ENCODE results near the gene ERBB4.
"Not testable (repeated sequence)": the region's sequence is repeated elsewhere in the genome, so short reads cannot be mapped to it uniquely, and the experiment has no call there.

The ERBB4 gene

GRCh38 chr2:211737282-211737681, 801.3 kb downstream of the ERBB4 start:
- DNase-seq (ENCODE audit: low read depth in 2 of 2), result no peak

DNA sequence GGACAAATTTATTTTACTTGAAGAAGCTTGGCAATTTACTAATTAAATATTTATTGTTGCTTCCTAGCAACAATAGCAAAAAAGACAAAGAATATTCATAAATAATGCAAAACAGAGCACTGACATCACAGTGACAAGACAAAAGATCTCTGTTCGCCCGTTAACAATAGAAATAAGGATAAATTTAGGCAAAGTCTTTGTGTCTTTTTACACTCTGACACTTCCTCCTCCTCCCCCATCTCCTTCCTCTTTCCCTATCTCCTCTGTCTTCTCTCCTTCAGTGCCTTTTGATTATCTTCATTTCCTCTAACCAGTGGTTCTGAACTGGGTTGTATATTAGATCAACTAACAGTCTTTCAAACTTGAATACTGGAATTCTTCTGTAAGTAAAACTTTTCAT, 808.4 kb downstream of the ERBB4 start:
- no peak for DNase-seq (ENCODE audit: low read depth in 2 of 2)

GRCh38 chr2:211729433-211729832, 809.2 kb downstream of the ERBB4 start:
- DNase-seq (ENCODE audit: low read depth in 2 of 2), result no peak

DNA sequence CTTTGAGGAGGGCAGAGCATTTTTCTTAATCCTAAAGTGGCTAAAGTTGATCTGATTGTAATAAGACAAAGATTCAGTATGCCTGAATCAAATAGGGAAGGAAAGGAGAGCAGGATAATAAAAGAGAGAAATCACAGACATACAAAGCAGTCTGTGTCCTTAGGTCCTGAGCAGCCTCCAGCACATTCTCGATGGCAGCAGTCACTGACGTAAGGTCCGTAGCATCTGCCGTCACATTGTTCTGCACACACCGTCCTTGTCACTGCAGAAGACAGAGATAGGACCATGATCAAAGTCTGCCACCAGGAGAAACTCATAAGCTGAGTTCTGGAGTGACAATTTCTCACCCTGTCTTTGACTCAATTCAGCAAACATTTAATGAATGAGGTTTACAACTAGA, 813.7 kb downstream of the ERBB4 start:
- no peak for DNase-seq (ENCODE audit: low read depth in 2 of 2)

DNA sequence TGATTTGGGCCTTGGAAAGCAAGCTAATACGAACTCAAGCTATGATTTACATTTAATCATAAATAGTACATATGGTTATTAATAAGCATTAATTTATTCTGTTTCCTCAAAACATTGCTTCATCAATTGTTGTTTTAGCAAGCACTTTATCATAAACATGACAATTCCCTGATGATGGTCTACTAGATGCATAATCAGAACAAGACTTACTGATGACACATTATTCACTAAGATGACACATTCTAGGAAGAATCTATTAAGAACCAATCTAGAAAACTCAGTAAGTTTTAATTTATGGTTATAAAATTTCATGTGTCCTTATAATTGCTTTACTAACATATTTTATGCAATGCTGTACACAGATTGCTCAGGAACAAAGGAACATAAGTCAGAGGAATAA, 815.2 kb downstream of the ERBB4 start:
- DNase-seq (ENCODE audit: low read depth in 2 of 2), result no peak

GRCh38 chr2:211722928-211723327, 815.7 kb downstream of the ERBB4 start:
- no peak for DNase-seq (ENCODE audit: low read depth in 2 of 2)

DNA sequence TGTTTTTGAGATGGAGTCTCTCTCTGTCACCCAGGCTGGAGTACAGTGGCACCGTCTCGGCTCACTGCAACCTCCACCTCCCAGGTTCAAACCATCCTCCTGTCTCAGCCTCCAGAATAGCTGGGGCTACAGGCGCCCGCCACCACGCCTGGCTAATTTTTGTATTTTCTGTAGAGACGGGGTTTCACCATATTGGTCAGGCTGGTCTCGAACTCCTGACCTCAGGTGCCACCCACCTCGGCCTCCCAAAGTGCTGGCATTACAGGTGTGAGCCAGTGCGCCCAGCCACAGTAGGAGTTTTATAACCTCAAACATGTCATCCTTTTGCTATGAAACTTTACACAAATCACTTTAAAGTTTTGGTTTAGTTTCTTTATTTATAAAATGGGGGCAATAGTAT, 816.7 kb downstream of the ERBB4 start:
- not testable (repeated sequence) for DNase-seq (ENCODE audit: low read depth in 2 of 2)

DNA sequence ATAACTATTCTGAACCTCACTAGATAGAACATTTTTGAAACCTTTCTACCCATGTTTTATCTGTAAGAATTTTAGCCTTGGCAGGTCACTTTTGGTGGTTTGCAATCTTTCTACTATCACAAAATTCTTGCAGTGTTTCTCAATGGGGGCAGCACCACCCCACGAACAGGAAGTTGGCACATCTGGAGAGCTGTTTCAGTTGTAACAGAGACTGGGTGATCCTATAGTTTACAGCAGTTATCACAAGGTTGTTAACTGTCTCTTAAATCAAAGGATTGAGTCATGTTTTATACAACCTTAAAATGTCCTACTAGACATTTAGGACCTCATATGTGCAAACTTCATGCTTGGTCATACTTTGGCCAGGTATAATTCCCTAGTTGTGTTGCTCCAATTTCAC, 829.2 kb downstream of the ERBB4 start:
- no peak for DNase-seq (ENCODE audit: low read depth in 2 of 2)

DNA sequence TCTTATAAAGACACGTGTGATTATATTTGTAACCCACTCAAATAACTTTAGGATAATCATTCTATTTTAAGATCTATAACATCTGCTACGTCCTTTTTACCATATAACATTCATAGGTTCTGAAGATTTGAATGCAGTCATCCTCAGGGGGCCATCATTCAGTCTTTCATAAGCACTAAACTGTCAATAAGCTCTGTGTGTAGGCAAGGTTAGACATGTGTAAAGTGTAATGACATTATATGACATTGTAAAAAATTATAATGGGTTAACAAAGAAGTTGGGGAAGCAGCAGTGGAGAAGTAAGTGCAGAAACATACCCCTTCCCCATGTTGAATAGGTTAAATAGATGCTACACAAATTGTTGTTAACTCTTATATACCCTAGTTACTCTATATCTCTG, 845.9 kb downstream of the ERBB4 start:
- no peak for DNase-seq (ENCODE audit: low read depth in 2 of 2)

DNA sequence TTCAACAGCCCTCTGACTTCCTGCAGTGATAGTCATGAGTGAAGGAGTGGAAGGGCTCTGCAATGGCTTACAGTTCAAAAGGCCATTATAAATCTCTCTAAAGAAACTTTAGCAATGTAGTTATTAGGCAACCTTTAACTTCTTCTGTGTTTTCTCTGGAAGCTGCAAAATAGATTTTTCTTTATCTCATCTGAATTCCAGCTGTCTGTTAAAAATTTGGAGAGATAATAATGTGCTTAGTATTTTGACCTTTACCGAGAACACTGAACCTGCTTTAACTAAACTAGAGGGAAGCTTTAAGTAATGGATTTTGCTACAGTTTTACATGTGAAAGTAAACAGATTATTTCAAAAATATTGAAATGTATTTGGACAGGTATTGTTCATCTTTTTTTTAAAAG, 847.9 kb downstream of the ERBB4 start:
- no peak for DNase-seq (ENCODE audit: low read depth in 2 of 2)

DNA sequence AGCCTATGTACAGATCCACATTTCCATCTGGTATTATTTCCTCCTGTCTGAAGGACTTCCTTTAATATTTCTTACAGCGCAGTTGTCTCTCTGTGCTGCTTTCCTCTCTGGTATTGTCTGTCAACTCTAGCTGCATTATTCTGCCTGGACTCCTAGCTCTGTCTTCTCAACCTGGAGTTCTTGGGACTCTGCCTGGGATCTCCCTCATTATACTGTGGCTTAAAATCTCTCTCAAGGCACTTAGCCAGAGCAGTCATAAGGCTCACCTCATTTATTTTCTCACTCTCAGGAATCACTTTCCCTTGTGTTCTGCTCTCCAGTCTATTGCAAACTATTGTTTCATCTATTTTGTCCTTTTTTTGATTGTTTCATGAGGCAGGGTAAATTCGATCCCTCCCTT, 850.4 kb downstream of the ERBB4 start:
- DNase-seq (ENCODE audit: low read depth in 2 of 2), result no peak

GRCh38 chr2:211674715-211675114, 863.9 kb downstream of the ERBB4 start:
- no peak for DNase-seq (ENCODE audit: low read depth in 2 of 2)

- no peak for DNase-seq (ENCODE audit: low read depth in 2 of 2)
These were observed 865.3 kb downstream of the ERBB4 start for GRCh38 chr2:211673133-211673905.

DNA sequence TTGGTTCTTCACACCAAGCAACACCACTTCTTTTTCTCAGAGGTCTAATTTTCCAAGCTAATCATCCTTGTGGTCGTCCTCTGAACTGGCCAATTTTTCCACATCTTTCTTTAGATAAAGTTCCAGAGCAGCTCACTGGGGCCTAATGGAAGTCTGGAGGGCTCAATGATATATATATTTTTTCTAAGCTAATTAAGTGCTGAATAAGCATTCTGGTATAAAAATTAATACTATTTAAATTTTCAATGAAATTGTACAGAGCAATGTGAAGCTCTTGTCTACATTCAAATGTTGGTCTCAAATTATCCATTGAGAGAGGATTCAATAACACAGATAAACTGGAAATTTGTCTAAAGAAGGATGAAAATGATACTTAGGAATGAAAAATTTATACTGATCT, 866.6 kb downstream of the ERBB4 start:
- DNase-seq (ENCODE audit: low read depth in 2 of 2), result no peak

DNA sequence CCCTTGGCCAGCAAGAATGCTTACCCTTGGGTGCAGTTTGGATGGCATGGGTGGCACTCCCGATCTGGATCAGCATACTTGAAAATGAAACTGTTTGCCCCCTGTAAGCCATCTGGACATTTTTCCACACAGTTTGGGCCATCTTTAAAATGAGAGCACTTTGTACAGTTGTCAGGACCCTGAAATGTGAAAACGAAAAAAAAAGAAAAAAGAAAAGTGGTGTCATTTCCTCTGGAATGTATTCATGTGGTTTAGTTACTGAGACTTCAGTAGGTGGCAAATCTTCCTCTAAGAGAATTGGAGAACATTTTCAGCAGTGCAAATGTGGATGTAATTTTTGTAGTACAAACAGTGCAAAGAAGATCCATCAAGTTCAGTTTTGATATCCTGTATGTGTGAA, 873.3 kb downstream of the ERBB4 start:
- DNase-seq (ENCODE audit: low read depth in 2 of 2), result no peak

DNA sequence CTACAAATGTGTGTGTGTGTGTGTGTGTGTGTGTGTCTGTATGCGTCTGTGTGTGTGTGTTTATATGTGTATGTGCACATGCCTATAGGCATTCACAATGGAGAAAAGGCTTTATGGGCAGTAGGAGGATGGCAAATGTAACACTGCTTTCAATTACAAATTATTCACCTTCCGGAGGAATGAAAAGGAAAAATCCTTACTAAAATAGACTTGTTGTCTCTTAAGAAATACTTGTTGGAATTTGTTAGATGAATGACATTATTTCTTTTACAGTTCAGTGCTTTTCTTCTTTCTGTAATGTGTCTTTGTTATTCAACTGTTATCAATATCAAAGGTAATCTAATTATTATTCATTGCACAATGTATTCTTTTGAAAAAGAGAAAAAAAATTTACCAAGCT, 874.3 kb downstream of the ERBB4 start:
- DNase-seq (ENCODE audit: low read depth in 2 of 2), result no peak

- no peak for DNase-seq (ENCODE audit: low read depth in 2 of 2)
These were observed 884.3 kb downstream of the ERBB4 start for GRCh38 chr2:211654211-211654780.

- no peak for DNase-seq (ENCODE audit: low read depth in 2 of 2)
These were observed 886.3 kb downstream of the ERBB4 start for GRCh38 chr2:211652327-211652726.

DNA sequence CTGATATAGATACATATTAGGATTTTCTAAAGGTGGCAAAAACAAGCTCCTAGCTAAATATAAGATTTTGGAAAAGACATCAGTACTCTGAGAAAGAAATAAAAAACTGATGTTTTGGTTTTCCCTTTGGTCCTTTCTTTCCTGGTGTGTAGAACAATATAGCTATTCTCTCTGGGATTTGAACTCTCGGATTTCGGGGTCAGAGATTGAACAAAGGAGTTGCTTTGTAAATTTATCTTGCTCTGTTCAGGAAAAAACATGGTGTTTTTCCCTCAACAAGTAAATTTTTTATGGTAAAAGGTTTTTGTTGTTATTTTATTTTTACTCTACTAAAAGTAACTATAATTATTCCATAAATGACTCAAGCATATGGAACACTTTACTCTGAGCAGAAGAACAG, 889.3 kb downstream of the ERBB4 start:
- DNase-seq (ENCODE audit: low read depth in 2 of 2), result no peak

GRCh38 chr2:211631503-211631902, 907.1 kb downstream of the ERBB4 start:
- DNase-seq (ENCODE audit: low read depth in 2 of 2), result no peak

DNA sequence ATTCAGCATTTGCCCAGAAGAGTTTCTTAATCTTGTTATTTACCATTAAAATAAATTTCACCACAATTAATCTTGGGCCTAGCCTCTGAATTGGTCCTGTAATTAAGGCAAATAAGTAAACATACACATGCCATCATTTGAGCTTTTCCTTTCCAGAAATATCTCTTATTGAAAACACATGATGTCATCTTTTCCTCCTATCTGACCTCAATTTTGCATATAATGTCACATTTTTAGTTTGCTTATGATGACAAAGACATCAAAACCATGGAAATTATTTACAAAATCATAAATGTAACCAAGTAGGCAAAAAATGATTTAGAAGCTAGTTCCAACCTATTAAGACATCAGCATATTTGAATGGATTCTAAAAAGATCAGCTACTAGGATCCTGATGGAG, 915.5 kb downstream of the ERBB4 start:
- no peak for DNase-seq (ENCODE audit: low read depth in 2 of 2)

DNA sequence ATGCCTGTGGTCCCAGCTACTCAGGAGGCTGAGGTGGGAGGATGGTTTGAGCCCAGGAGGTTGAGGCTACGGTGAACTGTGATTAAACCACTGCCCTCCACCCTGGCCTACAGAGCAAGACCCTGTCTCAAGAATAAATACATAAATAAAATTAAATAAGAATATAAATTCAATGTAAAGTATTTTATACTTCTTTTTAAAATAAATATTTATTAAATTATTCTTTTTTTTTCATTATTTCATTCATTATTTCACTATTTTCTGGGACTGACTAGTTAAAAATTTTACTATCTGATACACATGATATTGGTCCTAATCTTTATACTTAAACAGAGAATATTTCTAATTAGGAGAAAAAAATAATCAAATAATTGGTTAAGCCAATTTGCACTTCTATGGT, 917.6 kb downstream of the ERBB4 start:
- no peak for DNase-seq (ENCODE audit: low read depth in 2 of 2)

- DNase-seq (ENCODE audit: low read depth in 2 of 2), result no peak
These were observed 920.8 kb downstream of the ERBB4 start for GRCh38 chr2:211617803-211618202.

GRCh38 chr2:211611621-211612020, 927.0 kb downstream of the ERBB4 start:
- no peak for DNase-seq (ENCODE audit: low read depth in 2 of 2)
